ENCODE measurements around the gene HPS4. TPM values are rescaled to one million over a fixed set of nuclear protein-coding genes. Genes with fewer than 3 reads are reported as not detected.

The HPS4 gene
- total RNA-seq, 4 donors from 2014 or later: 29.1 to 51.2 (median 37.2) TPM

DNA sequence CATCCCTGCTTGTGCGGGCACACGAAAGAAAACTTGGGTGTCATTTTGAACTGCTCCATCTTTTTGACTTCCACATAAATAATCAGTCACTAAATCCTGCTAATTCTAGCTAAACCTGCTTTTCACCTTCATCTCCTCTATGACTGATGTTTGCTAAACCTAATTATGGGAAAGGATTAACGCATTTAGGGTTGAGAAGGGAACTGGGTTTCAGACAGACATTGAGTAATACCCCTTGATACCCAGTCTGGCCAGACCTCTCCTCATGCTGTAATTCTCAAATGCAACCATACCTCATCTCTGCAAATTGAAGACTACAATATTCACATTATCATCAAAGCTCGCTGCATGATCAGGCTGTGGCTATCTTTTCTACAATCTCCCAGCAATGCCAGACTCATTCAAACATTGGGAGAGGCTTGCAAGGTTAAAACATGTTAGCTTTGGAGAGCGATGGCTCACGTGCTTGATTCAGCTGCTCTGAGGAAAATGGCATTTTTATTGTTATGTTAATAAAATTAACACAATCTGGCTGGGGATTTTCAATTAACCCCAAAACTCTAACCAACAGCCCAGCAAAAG is 2.4 kb downstream of the HPS4 start:
- intact Hi-C loops (cut with DNase I; ENCODE audit: low total_unique reads): no loop called here
- WGBS, 2 donors (ENCODE audit: low coverage in 1 of 2): 67 to 88% methylated on average over 4 to 6 of the region's 6 CpGs
- Histone ChIP-seq H3K27me3 (no peaks in the 10 kb centered on the region), H3K36me3 (peaks cover 0 to 14% (median 2%) of the 10 kb centered on the region in 4 donors), H3K4me1 (peaks cover 33 to 65% (median 51%) of the 10 kb centered on the region in 4 donors), H3K4me3 (no peak overlapping the region), H3K27ac (no peak overlapping the region), H3K9me3 (no peaks in the 10 kb centered on the region)
- in situ Hi-C loops (cut with MboI; ENCODE audit: low pct_ligation_motif_present in 1 of 4, low pct_unique_long_range_greater_than_20kb in 1 of 4, low sequenced_read_pairs in 3 of 4): no loop called here
- DNase-seq: no peak
- TF ChIP-seq POLR2A (IDR thresholded peaks at IDR 0.05) (no peak), POLR2AphosphoS5 (IDR thresholded peaks at IDR 0.05) (no peak), EP300 (IDR thresholded peaks at IDR 0.05; ENCODE audit: low read depth) (no peak)
- TF ChIP-seq, protein P1, sequence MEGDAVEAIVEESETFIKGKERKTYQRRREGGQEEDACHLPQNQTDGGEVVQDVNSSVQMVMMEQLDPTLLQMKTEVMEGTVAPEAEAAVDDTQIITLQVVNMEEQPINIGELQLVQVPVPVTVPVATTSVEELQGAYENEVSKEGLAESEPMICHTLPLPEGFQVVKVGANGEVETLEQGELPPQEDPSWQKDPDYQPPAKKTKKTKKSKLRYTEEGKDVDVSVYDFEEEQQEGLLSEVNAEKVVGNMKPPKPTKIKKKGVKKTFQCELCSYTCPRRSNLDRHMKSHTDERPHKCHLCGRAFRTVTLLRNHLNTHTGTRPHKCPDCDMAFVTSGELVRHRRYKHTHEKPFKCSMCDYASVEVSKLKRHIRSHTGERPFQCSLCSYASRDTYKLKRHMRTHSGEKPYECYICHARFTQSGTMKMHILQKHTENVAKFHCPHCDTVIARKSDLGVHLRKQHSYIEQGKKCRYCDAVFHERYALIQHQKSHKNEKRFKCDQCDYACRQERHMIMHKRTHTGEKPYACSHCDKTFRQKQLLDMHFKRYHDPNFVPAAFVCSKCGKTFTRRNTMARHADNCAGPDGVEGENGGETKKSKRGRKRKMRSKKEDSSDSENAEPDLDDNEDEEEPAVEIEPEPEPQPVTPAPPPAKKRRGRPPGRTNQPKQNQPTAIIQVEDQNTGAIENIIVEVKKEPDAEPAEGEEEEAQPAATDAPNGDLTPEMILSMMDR (IDR thresholded peaks at IDR 0.05): no peak

DNA sequence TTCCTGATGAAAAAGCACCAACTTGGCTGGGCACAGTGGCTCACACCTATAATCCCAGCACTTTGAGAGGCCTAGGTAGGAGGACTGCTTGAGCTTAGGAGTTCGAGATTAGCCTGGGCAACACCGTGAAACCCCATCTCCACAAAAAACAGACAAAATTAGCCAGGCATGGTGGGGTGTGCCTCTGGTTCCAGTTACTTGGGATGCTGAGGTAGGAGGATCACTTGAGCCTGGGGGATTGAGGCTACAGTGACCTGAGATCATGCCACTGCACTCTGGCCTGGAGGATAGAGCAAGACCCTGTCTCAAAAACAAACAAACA is 3.0 kb downstream of the HPS4 start:
- Histone ChIP-seq H3K9me3 (no peaks in the 10 kb centered on the region), H3K36me3 (peaks cover 0 to 20% (median 5%) of the 10 kb centered on the region in 4 donors), H3K4me1 (peaks cover 33 to 63% (median 50%) of the 10 kb centered on the region in 4 donors), H3K27ac (peak overlapping the region; percentile 40 to 77 (median 73)), H3K27me3 (no peaks in the 10 kb centered on the region), H3K4me3 (peak overlapping the region in 1 of 4 donors; percentile 35)
- intact Hi-C loops (cut with DNase I; ENCODE audit: low total_unique reads) (no loop called here), in situ Hi-C loops (cut with MboI; ENCODE audit: low pct_ligation_motif_present in 1 of 4, low pct_unique_long_range_greater_than_20kb in 1 of 4, low sequenced_read_pairs in 3 of 4) (no loop called here)
- TF ChIP-seq, protein P1 (IDR thresholded peaks at IDR 0.05): no peak
- TF ChIP-seq POLR2AphosphoS5 (IDR thresholded peaks at IDR 0.05): no peak
- no peak for TF ChIP-seq POLR2A (IDR thresholded peaks at IDR 0.05)
- TF ChIP-seq EP300 (IDR thresholded peaks at IDR 0.05; ENCODE audit: low read depth): no peak
- WGBS, 2 donors (ENCODE audit: low coverage in 1 of 2): 59% methylated on average over 2 of the region's 2 CpGs; no CpG with 5 or more reads in 1 of the 2 donors
- no peak for DNase-seq

DNA sequence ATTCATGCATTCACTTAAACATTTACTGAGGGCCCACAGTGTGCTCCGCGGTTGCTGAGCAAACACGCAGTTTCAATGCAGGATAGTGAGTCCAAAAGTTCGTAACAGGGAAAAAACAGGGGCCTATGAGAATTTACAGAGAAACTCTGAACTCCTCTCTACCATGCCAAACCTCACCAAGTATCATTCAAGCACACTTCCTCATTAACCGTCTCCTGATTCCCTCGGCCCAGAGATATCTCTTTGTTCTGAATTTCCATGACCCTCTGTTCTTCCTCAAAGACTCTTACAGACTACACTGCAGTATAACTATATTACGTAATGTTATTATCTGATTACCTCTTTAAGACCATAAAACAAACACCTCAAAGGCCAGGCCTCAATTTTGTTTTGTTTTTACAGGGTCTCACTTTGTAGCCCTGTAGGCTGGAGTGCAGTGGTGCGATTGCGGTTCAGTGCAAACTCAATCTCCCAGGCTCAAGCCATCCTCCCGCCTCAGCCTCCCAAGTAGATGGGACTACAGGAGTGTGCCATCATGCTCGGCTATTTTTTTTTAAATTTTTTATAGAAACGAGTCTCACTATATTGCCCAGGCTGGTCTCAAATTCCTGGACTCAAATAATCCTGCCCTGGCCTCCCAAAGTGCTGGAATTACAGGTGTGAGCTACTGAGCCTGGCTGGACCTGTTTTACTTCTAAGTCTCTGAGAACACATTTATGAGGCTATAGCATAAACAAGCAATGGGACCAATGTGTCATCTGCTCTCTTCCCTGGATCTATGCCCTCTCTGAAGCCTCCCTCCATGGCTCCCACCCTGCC is 3.6 kb downstream of the HPS4 start:
- WGBS, 2 donors (ENCODE audit: low coverage in 1 of 2): 15 to 40% methylated on average over 4 to 12 of the region's 12 CpGs
- H3K27me3 ChIP-seq: no peaks in the 10 kb centered on the region
- DNase-seq: no peak
- H3K27ac ChIP-seq: peak overlapping the region; percentile 40 to 77 (median 73)
- TF ChIP-seq, protein P1 (IDR thresholded peaks at IDR 0.05): no peak
- TF ChIP-seq POLR2A (IDR thresholded peaks at IDR 0.05): no peak
- no peak for TF ChIP-seq EP300 (IDR thresholded peaks at IDR 0.05; ENCODE audit: low read depth)
- TF ChIP-seq POLR2AphosphoS5 (IDR thresholded peaks at IDR 0.05): no peak
- in situ Hi-C loops (cut with MboI; ENCODE audit: low pct_ligation_motif_present in 1 of 4, low pct_unique_long_range_greater_than_20kb in 1 of 4, low sequenced_read_pairs in 3 of 4): no loop called here
- intact Hi-C loops (cut with DNase I; ENCODE audit: low total_unique reads): no loop called here
- H3K4me1 ChIP-seq: peaks cover 33 to 57% (median 47%) of the 10 kb centered on the region in 4 donors
- H3K4me3 ChIP-seq: peak overlapping the region in 2 of 4 donors; percentile 19 to 35
- no peaks in the 10 kb centered on the region for H3K9me3 ChIP-seq
- H3K36me3 ChIP-seq: peaks cover 0 to 24% (median 5%) of the 10 kb centered on the region in 4 donors

DNA sequence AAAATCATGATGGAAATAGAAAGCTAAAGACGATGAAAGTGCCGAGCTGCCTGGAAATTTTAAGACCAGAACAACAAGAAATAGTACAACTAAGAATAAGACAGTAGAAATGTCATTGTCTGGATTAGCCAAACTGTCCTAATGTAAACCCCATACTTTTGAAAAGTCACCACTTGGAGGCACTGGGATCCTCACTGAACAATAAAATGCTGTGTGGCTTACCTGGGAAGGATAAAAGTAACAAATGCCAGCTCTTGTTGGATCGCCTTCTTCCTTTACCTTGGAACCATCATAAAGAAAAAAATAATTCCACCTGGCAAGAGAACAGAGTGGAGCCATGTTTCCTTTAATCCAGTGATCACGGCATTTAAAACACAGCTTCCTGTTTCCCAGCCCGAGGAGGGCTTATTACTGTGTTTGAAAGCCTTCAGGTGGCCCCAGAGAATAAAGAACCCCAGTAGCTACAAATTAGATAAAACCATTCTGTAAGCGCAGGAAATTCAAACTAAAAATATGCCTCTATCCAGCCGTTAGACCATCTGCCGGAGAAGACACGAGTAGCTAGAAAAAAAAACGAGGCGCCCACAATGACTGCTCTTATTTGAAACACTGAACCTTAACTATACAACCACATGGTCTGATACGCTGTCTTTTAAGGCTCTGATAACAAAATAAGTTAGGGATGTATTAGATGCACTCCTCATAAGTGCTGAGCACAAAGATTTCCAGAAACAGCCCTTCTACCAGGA is 4.4 kb downstream of the HPS4 start:
- no peaks in the 10 kb centered on the region for H3K27me3 ChIP-seq
- no peak for DNase-seq
- H3K27ac ChIP-seq: peak overlapping the region; percentile 40 to 77 (median 73)
- WGBS, 2 donors (ENCODE audit: low coverage in 1 of 2): 23 to 30% methylated on average over 8 to 12 of the region's 12 CpGs
- peaks cover 0 to 24% (median 5%) of the 10 kb centered on the region in 4 donors for H3K36me3 ChIP-seq
- peak overlapping the region in 2 of 4 donors; percentile 19 to 35 for H3K4me3 ChIP-seq
- intact Hi-C loops (cut with DNase I; ENCODE audit: low total_unique reads) (no loop called here), in situ Hi-C loops (cut with MboI; ENCODE audit: low pct_ligation_motif_present in 1 of 4, low pct_unique_long_range_greater_than_20kb in 1 of 4, low sequenced_read_pairs in 3 of 4) (no loop called here)
- H3K4me1 ChIP-seq: peaks cover 26 to 49% (median 41%) of the 10 kb centered on the region in 4 donors
- TF ChIP-seq POLR2A (IDR thresholded peaks at IDR 0.05) (no peak), EP300 (IDR thresholded peaks at IDR 0.05; ENCODE audit: low read depth) (no peak), POLR2AphosphoS5 (IDR thresholded peaks at IDR 0.05) (no peak)
- TF ChIP-seq, protein P1 (IDR thresholded peaks at IDR 0.05): no peak
- H3K9me3 ChIP-seq: no peaks in the 10 kb centered on the region
